Suprapubic skin (tissue), 4 donors: ENCODE data around the gene VEPH1. TPM values are rescaled to one million over a fixed set of nuclear protein-coding genes. Genes with fewer than 3 reads are reported as not detected.

Experiments used
- DNase-seq, 2 donors: peaks; one replicate each; pipeline ENCODE4 v3.0.0-alpha.2; 2019; ENCODE audit warnings: low spot score in 2 of 2
- H3K27ac ChIP-seq: fragments of 200-600 bp; sonication (generic); one replicate; pipeline ENCODE4 v1.5.1; 2019
- H3K27me3 ChIP-seq: fragments of 200-600 bp; sonication (generic); one replicate; pipeline ENCODE4 v1.5.1; 2019
- H3K36me3 ChIP-seq: fragments of 200-600 bp; sonication (generic); one replicate; pipeline ENCODE4 v1.5.1; 2019
- H3K4me1 ChIP-seq: fragments of 200-600 bp; sonication (generic); one replicate; pipeline ENCODE4 v1.5.1; 2019
- H3K4me3 ChIP-seq: fragments of 200-600 bp; sonication (generic); one replicate; pipeline ENCODE4 v1.5.1; 2019; ENCODE audit warnings: mild to moderate bottlenecking
- H3K9me3 ChIP-seq: fragments of 200-600 bp; sonication (generic); one replicate; pipeline ENCODE4 v1.5.1; 2019
- CTCF ChIP-seq, 2 donors: fragments of 200-600 bp in 1 of 2; fragments of 450-650 bp in 1 of 2; sonication (generic) in 1 of 2; IDR thresholded peaks; one replicate each; pipeline ENCODE4 v1.5.1; 2016 to 2019; ENCODE audit warnings: antibody characterized with exemption in 2 of 2, mild to moderate bottlenecking in 1 of 2, moderate library complexity in 1 of 2
- EP300 ChIP-seq: sonication (generic); formaldehyde crosslinking; IDR thresholded peaks from one replicate; pipeline ENCODE4 v1.6.1; 2017; ENCODE audit warnings: antibody characterized with exemption
- POLR2A ChIP-seq, 2 donors: fragments of 450-650 bp; IDR thresholded peaks; one replicate each; pipeline ENCODE4 v1.6.1; 2017; ENCODE audit warnings: antibody characterized with exemption in 2 of 2, mild to moderate bottlenecking in 2 of 2, moderate library complexity in 2 of 2
- POLR2AphosphoS5 ChIP-seq, 3 donors: sonication (generic); formaldehyde crosslinking; IDR thresholded peaks; one replicate each; pipeline ENCODE4 v1.6.1; 2017; ENCODE audit warnings: antibody characterized with exemption in 3 of 3
- WGBS: methylation state at CpG from one replicate; pipeline ENCODE4 v1.1.5; 2018; 5-methylcytosine and 5-hydroxymethylcytosine counted together
- total RNA-seq, 4 donors: library from RNA; depleted of rRNA; stranded (reverse); fragments of >200 nt; gene quantifications; one replicate each; pipeline ENCODE4 v1.1.0, GENCODE V29; 2016

VEPH1 gene
- total RNA-seq, 4 donors from 2014 or later, result 2.9 to 9.3 (median 5.7) TPM

- H3K27me3 ChIP-seq, result no peaks in the 10 kb centered on the region
- no peak overlapping the region for H3K27ac ChIP-seq
- no peaks in the 10 kb centered on the region for H3K9me3 ChIP-seq
- no peak for TF ChIP-seq EP300
- no peak for TF ChIP-seq POLR2AphosphoS5 (IDR thresholded peaks at IDR 0.05)
- TF ChIP-seq CTCF (IDR thresholded peaks at IDR 0.05), result no peak
- TF ChIP-seq POLR2A (IDR thresholded peaks at IDR 0.05), result no peak
- 91% methylated on average over 4 of the region's 4 CpGs for WGBS
- no peaks in the 10 kb centered on the region for H3K4me1 ChIP-seq
- no peak overlapping the region for H3K4me3 ChIP-seq
- H3K36me3 ChIP-seq, result no peaks in the 10 kb centered on the region
- DNase-seq, result no peak
These were observed 111.1 kb downstream of the VEPH1 start for GRCh38 chr3:157392104-157392503.

- H3K27ac ChIP-seq, result no peak overlapping the region
- no peaks in the 10 kb centered on the region for H3K9me3 ChIP-seq
- H3K27me3 ChIP-seq, result no peaks in the 10 kb centered on the region
- no peak for DNase-seq
- 81% methylated on average over 4 of the region's 9 CpGs for WGBS
- TF ChIP-seq POLR2A (IDR thresholded peaks at IDR 0.05) (no peak), EP300 (no peak), POLR2AphosphoS5 (IDR thresholded peaks at IDR 0.05) (no peak), CTCF (IDR thresholded peaks at IDR 0.05) (no peak)
- no peaks in the 10 kb centered on the region for H3K36me3 ChIP-seq
- no peaks in the 10 kb centered on the region for H3K4me1 ChIP-seq
- H3K4me3 ChIP-seq, result no peak overlapping the region
These were observed 112.3 kb downstream of the VEPH1 start for GRCh38 chr3:157390713-157391515.

GRCh38 chr3:157388976-157389375 lies 114.2 kb downstream of the VEPH1 start:
- TF ChIP-seq POLR2A (IDR thresholded peaks at IDR 0.05) (no peak), EP300 (no peak), POLR2AphosphoS5 (IDR thresholded peaks at IDR 0.05) (no peak), CTCF (IDR thresholded peaks at IDR 0.05) (no peak)
- peaks cover 2% of the 10 kb centered on the region for H3K4me1 ChIP-seq
- H3K27ac ChIP-seq, result no peak overlapping the region
- H3K36me3 ChIP-seq, result no peaks in the 10 kb centered on the region
- DNase-seq, result no peak
- no peaks in the 10 kb centered on the region for H3K9me3 ChIP-seq
- no peaks in the 10 kb centered on the region for H3K27me3 ChIP-seq
- no peak overlapping the region for H3K4me3 ChIP-seq

GRCh38 chr3:157387708-157388435 lies 115.3 kb downstream of the VEPH1 start:
- Histone ChIP-seq H3K9me3 (no peaks in the 10 kb centered on the region), H3K27ac (no peak overlapping the region), H3K4me3 (no peak overlapping the region), H3K36me3 (no peaks in the 10 kb centered on the region), H3K27me3 (no peaks in the 10 kb centered on the region), H3K4me1 (peaks cover 2% of the 10 kb centered on the region)
- TF ChIP-seq POLR2AphosphoS5 (IDR thresholded peaks at IDR 0.05) (no peak), CTCF (IDR thresholded peaks at IDR 0.05) (no peak), POLR2A (IDR thresholded peaks at IDR 0.05) (no peak), EP300 (no peak)
- 34% methylated on average over 3 of the region's 3 CpGs for WGBS
- DNase-seq, result no peak

- TF ChIP-seq POLR2AphosphoS5 (IDR thresholded peaks at IDR 0.05) (no peak), POLR2A (IDR thresholded peaks at IDR 0.05) (no peak)
- 32% methylated on average over 3 of the region's 3 CpGs for WGBS
- no peak overlapping the region for H3K27ac ChIP-seq
- H3K27me3 ChIP-seq, result no peaks in the 10 kb centered on the region
- no peaks in the 10 kb centered on the region for H3K36me3 ChIP-seq
- H3K9me3 ChIP-seq, result no peaks in the 10 kb centered on the region
- H3K4me1 ChIP-seq, result peaks cover 2% of the 10 kb centered on the region
- no peak for DNase-seq
- no peak overlapping the region for H3K4me3 ChIP-seq
These were observed 118.7 kb downstream of the VEPH1 start for GRCh38 chr3:157384491-157384890.
